GM21367 (cell line): ENCODE results near the gene ASCC1.
"Not testable (repeated sequence)": the region's sequence is repeated elsewhere in the genome, so short reads cannot be mapped to it uniquely, and the experiment has no call there.

ENCODE experiments used
- ATAC-seq: cut with Tn5 transposase; IDR thresholded peaks from one replicate; pipeline ENCODE4 v1.9.1; 2021; ENCODE audit not compliant: unreplicated experiment

ASCC1 gene

DNA sequence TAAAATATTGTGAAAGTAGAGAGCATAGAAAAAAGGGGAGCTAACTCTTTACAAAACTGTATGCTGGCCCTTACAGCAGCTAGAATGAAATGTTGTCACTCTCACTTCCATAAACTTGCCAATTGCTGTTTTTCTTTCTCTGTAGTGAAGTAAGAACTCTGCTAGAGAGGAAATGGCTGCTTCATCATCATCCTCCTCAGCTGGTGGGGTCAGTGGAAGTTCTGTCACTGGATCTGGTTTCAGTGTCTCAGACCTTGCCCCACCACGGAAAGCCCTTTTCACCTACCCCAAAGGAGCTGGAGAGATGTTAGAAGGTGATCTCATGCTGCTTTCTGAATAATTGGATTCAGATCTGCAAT is 7.6 kb upstream of the ASCC1 start:
- no peak for ATAC-seq

DNA sequence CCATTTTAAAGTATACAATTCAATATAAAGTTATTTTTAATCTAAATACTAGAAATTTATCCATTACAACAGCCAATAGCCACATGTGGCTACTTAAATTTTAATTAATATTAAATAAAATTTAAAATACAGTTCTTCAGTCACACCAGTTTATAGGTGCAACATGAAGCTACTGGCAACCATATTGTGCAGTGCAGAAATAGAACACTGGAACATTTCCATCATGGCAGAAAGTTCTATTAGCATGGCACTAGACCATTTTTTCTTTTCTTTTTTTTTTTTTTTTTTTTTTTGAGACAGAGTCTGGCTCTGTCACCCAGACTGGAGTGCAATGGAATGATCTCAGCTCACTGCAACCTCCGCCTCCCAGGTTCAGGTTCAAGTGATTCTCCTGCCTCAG is 5.2 kb upstream of the ASCC1 start:
- ATAC-seq, result no peak

DNA sequence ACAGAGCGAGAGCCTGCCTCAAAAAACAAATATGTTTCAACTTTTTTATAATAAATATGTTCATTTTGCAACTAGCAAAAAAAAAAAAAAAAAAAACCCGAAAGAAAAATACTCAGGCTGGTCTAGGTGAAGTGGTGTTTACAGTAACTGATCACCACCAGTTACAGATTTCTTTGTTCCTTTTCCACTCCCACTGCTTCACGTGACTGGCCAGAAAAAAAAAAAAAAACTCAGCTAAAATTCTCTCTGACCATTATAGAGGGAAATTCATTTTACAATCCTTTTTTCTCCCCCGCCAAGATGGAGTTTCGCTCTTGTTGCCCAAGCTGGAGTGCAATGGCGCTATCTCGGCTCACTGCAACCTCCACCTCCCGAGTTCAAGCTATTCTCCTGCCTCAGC is 4.6 kb upstream of the ASCC1 start:
- no peak for ATAC-seq

DNA sequence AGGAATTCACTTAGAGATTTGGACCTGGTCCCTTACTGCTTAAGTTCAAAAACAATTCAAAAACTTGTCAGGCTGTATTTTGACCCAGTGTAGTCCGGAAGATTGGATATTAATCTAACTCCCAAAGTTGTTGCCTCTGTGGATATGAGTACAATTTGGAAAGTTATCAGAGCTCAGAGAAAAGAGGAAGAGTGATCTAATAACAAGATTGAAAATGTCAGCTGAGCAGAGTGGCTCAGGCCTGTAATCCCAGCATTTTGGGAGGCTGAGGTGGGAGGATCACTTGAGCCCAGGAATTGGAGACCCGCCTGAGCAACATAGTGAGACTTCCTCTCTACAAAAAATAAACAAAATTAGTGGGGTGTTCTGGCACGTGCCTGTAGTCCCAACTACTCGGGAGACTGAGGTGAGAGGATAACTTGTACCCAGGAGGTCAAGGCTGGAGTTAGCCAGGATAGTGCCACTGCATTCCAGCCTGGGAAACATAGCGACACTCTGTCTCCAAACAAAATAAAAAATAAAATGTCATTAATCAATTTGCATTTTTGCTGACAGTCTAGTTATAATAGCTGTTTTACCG is 3.2 kb upstream of the ASCC1 start:
- no peak for ATAC-seq

DNA sequence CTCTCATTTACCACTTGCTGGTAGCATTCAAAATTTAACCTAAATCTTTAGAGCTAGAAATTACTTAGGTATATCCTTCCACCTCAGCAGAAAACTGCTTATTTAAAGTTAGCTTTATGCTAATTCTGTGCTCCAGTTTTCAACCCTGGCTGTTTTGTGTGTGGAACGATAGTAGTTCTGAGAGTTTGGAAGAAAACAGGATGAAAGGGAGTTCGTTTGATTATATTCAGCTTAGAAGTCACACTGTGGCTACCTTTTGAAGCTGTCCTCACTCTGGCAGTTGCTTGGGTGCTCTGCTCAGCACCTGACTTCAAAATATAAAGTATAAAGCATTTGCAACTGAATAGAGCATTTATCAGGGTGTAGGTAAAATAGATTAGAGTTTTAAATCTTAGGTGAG is 2.6 kb upstream of the ASCC1 start:
- ATAC-seq, result no peak

DNA sequence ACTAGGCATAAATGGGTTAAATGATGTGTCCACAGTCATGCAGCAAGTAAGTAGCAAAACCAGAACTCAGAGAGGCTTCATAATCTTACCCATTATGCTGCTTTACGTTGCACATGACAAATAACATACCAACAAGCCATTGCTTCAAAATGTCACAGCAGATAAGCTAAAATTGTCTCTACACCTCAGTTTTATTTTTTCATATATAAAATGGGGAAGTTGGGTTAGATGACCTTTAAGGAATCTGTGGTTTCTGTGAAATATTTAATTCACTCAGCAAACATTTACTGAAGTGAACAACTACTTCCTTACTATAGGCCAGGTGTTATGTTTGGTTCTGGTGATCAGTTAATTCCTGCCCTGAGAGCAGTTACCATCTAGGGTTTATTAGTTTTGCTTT is 2.2 kb upstream of the ASCC1 start:
- no peak for ATAC-seq

DNA sequence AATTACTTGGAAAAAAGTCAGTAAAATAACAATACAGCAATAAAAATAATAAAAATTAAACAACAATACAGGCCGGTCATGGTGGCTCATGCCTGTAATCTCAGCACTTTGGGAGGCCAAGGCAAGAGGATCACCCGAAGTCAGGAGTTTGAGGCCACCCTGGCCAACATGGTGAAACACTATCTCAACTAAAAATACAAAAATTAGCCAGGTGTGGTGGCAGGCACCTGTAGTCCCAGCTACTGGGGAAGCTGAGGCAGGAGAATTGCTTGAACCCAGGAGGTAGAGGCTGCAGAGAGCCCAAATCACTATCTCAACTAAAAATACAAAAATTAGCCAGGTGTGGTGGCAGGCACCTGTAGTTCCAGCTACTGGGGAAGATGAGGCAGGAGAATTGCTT is 4.2 kb downstream of the ASCC1 start:
- ATAC-seq, result not testable (repeated sequence)

DNA sequence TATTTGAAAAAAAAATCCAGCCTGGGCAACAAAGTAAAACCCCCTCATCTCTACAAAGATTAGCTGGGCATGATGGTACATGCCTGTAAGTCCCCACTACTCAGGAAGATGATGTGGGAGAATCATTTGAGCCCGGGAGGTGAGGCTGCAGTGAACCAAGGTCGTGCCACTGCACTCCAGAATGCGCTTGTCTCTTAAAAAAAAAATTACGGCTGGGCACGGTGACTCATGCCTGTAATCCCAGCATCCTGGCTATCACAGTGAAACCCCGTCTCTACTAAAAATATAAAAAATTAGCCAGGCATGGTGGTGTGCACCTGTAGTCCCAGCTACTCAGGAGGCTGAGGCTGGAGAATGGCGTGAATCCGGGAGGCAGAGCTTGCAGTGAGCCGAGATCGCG is 4.7 kb downstream of the ASCC1 start:
- ATAC-seq, result not testable (repeated sequence)

GRCh38 chr10:72208526-72208925 is 7.5 kb downstream of the ASCC1 start:
- ATAC-seq, result not testable (repeated sequence)

DNA sequence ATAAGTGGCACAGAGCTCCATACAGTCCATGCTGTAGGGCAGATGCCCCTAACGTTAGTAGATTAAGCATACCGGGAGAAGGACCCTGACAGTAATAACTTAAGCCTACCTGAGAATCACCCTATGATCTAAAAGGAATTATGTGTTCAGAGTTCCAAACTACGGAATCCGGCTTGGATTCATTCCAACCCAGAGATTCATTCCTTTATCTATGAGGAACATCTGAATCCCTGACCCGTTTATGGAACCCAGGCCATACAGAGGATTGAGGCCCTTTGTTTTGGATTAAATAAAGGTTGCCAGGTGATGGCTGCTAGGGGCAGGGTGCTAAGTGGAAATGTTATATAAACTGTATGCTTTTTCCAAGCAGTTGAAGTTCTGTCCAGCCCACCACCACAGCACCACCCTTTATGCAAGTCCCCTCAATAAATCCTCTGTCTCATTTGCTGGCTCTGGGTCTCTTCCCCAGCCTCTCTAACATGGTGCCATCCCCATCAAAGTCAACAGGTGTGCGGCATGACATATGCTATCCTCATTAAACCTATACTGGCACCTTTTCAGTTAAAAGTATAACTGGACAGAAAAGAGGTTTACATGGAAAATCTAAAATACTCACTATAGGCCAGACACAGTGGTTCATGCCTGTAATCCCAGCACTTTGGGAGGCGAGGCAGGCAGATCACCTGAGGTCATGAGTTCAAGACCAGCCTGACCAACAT is 9.4 kb downstream of the ASCC1 start:
- no peak for ATAC-seq

DNA sequence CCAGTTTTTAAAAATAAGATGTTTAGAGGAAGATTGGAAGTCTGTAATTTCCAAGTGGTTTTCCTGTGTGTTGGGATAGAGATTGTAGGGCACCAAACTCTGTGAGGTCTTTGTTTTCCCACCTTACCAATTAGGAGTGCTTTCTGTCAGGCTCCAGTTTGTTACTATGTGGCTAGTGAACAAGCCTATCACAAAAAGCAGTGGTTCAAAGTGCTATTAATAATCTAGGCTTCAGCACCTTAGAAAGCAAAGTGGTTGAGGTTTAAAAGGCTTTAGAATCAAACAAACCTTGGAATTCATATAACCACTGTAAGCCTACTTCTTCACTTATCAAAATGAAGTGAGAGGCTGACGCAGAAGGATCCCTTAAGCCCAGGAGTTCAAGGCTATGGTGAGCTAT is 11.4 kb downstream of the ASCC1 start:
- no peak for ATAC-seq

GRCh38 chr10:72204296-72204695 is 11.8 kb downstream of the ASCC1 start:
- no peak for ATAC-seq

DNA sequence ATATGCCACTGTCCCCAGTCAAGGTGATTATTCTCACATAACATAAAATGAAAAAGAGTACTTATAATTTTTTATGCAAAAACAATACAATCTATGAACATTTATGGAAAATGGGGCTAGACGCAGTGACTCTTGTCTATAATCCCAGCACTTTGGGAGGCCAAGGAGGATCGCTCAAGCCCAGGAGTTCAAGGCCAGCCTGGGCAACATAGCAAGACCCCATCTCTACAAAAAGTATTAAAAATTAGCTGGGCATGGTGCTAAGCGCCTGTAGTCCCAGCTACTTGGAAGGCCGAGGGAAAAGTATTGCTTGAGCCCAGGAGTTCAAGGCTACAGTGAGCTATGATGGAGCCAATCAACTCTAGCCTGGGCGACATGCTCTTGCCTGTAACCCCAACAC is 14.8 kb downstream of the ASCC1 start:
- ATAC-seq, result no peak

GRCh38 chr10:72200883-72201282 is 15.2 kb downstream of the ASCC1 start:
- ATAC-seq, result no peak

- no peak for ATAC-seq
These were observed 21.1 kb downstream of the ASCC1 start for GRCh38 chr10:72194949-72195348.

GRCh38 chr10:72186982-72187330 is 29.1 kb downstream of the ASCC1 start:
- no peak for ATAC-seq

- no peak for ATAC-seq
These were observed 29.7 kb downstream of the ASCC1 start for GRCh38 chr10:72186258-72186981.

DNA sequence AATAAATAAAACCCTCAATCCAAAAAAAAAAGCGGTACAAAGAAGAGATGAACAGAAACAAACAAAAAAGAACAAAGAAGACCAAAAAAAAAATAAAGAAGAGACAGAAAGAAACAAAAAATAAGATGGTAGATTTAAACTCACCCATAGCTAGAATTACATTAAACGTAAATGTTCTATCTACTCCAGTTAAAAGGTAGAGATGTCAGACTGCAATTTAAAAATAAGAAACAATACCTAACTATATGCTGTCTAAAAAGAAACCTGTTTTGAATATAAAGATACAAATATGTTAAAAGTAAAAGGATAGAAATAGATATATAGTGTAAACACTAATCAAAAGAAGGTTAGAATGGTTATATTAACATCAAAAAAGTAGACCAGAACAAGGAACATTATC is 31.9 kb downstream of the ASCC1 start:
- ATAC-seq, result no peak

DNA sequence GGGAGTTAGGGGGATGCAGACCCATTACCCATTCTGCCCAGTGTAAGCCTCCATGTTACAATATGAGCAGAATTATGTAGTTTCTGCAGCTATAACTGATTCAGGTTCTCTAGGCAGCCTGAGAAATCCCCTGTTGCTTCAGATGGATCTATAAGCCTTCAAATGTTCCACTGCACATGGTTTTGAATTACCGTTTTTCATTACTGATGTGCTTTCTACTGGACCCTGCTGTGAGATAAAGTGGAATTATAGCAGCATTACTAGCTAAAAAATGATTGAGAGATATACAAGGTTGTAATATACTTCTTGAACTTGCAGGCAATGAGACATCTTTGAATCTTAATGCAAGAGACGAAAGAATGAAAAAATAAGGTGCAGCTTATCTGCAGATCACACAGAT is 38.6 kb downstream of the ASCC1 start:
- no peak for ATAC-seq

- no peak for ATAC-seq
These were observed 39.4 kb downstream of the ASCC1 start for GRCh38 chr10:72176701-72177100.

DNA sequence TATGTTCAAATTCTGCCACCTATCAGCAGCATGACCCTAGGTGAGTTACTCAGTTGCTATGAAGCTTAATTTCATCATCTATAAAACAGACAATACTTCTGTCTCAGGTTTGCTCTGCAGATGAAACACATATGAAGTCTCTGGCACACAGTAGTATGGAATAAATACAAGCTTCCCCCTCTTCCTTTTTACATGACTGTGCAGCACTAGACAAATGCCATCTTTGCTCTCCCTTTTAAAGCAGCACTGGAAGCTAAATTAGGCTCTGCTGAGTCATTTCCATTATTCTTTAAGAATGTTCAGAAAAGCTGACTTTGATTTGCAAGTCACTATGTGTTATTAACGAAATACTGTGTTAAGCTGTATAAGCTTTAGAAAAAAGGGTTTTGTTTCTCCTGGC is 40.9 kb downstream of the ASCC1 start:
- no peak for ATAC-seq

DNA sequence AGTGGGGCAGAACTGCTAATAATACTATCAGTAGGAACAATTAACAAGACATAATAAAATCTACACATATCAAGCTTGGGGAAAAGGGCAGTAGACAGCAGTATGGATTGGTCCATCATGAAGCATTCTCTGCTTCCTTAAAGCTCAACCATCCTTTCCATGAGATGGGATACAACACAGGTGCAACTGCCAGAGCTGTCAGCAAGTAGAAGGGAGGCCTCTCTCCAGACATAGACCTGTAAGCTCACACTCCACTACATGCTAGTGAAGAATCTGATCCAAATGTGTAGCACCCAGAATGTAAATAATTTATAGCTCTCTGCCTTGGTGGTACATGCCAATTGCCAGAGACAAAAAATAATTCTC is 41.8 kb downstream of the ASCC1 start:
- ATAC-seq, result no peak
